ENCODE results near the gene SCRN1. TPM values are rescaled to one million over a fixed set of nuclear protein-coding genes. Genes with fewer than 3 reads are reported as not detected.

Gene SCRN1
- total and polyA plus RNA-seq, 2 experiments from 2014 or later: 15.2 to 66.7 TPM

- no peak for TF ChIP-seq ZNF462 (CRISPR knock-in tag; IDR thresholded peaks at IDR 0.05)
- TF ChIP-seq ZNF331 (CRISPR knock-in tag; IDR thresholded peaks at IDR 0.05; ENCODE audit: low read depth): no peak
Observed at GRCh38 chr7:29988424-29989256, 961 bp downstream of the SCRN1 start (continued).

GRCh38 chr7:29987811-29988317 lies 1.7 kb downstream of the SCRN1 start:
- H3K27ac ChIP-seq (ENCODE audit: low read depth): peak overlapping the region; percentile 42
- no peak for TF ChIP-seq ZNF114 (CRISPR knock-in tag; IDR thresholded peaks at IDR 0.05)
- no peak for TF ChIP-seq ZNF462 (CRISPR knock-in tag; IDR thresholded peaks at IDR 0.05)
- TF ChIP-seq ETS1 (IDR thresholded peaks at IDR 0.05): no peak
- no peak for TF ChIP-seq EZH2 (IDR thresholded peaks at IDR 0.05; ENCODE audit: low read depth, unreplicated experiment)
- TF ChIP-seq STAT1 (IDR thresholded peaks at IDR 0.05; ENCODE audit: unreplicated experiment): no peak
- no peak for TF ChIP-seq JUNB (IDR thresholded peaks at IDR 0.05; ENCODE audit: unreplicated experiment)

More at GRCh38 chr7:29987811-29988317, 1.7 kb downstream of the SCRN1 start:
- Mint-ChIP-seq H3K4me3 (peak overlapping the region; percentile 80), H3K36me3 (ENCODE audit: low read depth) (0 out of 3 replicates have a peak, but pooled peaks cover 11% of the 10 kb centered on the region), H3K9me3 (peaks cover 8% of the 10 kb centered on the region), H3K27ac (no peak overlapping the region), H3K27me3 (ENCODE audit: insufficient read depth, low read depth, poor library complexity) (peaks cover 11% of the 10 kb centered on the region), H3K4me1 (peaks cover 18% of the 10 kb centered on the region)
- peak overlapping the region; percentile 94 for H3K4me3 ChIP-seq
- H3K27me3 ChIP-seq (ENCODE audit: insufficient read depth): peaks cover 17% of the 10 kb centered on the region
- 0 out of 2 replicates have a peak, but pooled peaks cover 8% of the 10 kb centered on the region for H3F3A ChIP-seq (replicated peaks; ENCODE audit: low read depth)
- no peaks in the 10 kb centered on the region for H3K9me2 ChIP-seq (ENCODE audit: insufficient read depth)
- no peak overlapping the region for H2AFZ ChIP-seq
- H3K36me3 ChIP-seq (ENCODE audit: insufficient read depth): no peaks in the 10 kb centered on the region; the same call in 1 of the 2 replicates
- H3K4me1 ChIP-seq (ENCODE audit: insufficient read depth): peaks cover 17% of the 10 kb centered on the region
- peak; percentile 61 for DNase-seq (ENCODE audit: low spot score)
- H3K79me2 ChIP-seq (replicated peaks; ENCODE audit: insufficient read depth): peaks cover 57% of the 10 kb centered on the region
- H3K4me2 ChIP-seq: peak overlapping the region; percentile 98
- no peak for ATAC-seq
- peaks cover 13% of the 10 kb centered on the region for H4K20me1 ChIP-seq (replicated peaks; ENCODE audit: insufficient read depth)

All from GM23338 (cell line).